Activated CD8-positive, alpha-beta memory T cell treated with anti-CD3 and anti-CD28 coated beads for 24 hours (primary cell): ENCODE measurements around the gene MPND.

Source experiments
- DNase-seq: peaks from one replicate; pipeline ENCODE4 v3.0.0-alpha.2; 2020

The MPND gene

GRCh38 chr19:4350111-4350510 is 6.7 kb downstream of the MPND start:
- no peak for DNase-seq

GRCh38 chr19:4350726-4351125 is 7.4 kb downstream of the MPND start:
- no peak for DNase-seq

GRCh38 chr19:4352701-4353121 is 9.3 kb downstream of the MPND start:
- DNase-seq: peak; percentile 79

DNA sequence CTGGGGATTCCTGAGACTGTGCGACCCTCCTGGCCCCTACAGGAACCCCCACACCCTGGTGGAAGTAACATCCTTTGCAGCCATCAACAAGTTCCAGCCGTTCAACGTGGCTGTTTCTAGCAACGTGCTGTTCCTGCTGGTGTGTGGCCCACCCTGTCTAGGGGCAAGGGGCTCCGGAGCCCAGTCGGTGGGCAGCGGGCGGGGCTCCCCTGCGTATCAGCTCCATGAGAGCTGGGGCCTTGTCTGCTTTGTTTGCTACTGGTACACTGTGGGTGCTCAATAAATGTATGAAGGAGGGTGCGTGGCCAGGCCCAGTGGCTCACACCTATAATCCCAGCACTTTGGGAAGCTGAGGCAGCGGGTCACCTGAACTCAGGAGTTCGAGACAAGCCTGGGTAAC is 10.9 kb downstream of the MPND start:
- peak; percentile 54 for DNase-seq

GRCh38 chr19:4354897-4355296 is 11.5 kb downstream of the MPND start:
- no peak for DNase-seq

DNA sequence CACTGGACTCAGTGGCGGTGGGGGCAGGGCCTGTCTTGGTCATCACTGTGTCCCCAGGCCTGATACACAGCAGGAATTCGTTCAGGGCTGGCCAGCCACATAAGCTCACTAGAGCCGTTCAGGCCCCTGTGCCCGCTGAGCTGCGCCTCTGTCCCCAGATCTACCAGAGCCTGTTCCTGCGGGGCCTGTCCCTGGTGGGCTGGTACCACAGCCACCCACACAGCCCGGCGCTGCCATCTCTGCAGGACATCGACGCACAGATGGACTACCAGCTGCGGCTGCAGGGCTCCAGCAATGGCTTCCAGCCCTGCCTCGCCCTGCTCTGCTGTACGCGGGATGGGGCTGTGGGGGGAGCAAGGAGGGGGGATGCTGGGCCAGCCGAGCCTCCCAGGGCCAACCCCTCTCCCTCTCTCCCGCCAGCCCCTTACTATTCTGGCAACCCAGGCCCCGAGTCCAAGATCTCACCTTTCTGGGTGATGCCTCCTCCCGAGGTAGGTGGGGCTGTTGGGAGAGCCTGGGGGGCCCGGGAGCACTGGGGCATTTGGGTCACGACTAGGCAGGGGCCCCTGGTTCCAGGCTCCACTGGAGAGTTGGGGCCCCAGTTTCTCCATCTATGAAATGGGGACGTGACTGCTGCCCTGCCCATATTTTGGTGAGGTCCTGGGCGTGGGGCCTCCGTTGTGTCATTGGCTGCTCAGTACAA is 13.9 kb downstream of the MPND start:
- peak; percentile 55 for DNase-seq

DNA sequence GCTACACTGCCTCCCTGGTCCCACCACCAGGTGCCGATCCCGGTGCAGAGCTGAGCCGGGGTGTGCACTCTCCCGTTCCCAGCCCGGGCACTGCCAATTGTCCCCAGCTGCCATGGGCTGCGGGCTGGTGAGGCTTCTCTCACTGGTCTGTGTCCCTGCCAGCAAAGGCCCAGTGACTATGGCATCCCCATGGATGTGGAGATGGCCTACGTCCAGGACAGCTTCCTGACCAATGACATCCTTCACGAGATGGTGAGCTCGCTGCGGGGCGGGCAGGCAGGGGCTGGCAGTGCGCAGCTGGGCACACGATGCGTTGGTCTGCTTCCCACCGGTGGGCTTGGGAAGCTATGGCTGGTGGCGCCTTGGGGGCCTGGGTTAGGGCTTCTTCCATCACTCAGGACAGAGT is 14.6 kb downstream of the MPND start:
- no peak for DNase-seq

DNA sequence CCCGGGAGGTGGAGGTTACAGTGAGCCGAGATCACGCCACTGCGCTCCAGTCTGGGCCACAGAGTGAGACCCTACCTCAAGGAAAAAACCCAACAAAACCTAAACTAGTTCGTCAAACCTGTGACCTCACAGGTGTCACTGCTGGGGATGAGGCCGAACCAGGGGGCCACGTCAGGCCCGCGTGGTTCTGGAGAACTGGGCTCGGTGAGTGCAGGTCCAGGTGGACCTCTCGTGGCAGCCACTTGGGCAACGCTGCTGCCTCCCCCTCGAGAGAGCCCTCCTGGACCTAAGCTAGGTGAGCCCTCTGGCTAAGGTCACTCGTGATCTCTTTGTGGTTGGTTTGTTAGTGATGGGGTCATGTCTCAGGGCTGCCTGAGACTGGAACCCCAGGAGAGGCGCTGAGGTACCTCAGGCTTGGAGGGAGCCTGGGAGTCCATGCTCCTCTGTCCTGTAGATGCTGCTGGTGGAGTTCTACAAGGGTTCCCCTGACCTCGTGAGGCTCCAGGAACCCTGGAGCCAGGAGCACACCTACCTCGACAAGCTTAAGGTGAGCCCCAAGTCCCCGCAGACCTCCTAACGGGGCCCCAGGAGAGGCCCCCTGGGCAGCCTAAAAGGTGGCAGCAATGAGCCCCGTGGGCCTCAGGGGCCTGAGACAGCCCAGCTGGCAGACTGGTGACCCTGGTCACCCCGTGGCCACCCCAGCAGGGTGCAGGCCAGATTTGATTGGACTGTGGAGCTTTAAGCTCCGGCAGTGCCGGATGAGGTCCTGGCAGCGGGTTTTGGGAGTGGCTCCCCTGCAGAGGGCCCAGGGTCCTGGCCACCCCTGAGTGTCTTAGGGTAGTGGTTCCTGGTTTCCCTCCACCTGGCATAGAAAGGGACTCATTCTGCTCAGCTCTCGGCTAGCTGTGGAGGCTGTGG is 15.6 kb downstream of the MPND start:
- DNase-seq: peak; percentile 56

GRCh38 chr19:4359627-4360000 is 16.3 kb downstream of the MPND start:
- DNase-seq: peak; percentile 56

DNA sequence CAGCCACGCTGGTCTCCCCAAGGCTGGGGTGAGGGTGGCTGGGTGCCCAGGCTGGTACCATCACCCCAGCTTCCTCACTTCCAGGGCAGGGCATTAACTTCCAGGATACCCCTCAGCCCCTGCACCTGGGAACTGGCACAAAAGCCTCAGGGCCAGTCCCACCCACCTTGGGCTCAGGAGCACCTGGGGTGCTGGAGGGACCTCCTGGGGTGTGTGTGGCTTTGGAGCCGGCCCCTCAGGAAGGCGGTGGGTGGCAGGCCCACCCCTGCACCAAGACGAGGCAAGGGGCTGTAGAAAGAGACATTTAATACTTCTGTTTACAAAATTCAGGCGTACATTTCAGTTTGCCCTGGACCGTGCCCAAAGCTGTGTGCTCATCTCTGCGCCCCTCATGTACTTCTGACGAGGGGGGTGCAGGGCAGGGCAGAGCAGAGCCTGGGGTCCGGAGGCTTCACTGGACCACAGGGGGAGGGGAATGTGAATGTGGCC is 16.8 kb downstream of the MPND start:
- DNase-seq: peak; percentile 57

- no peak for DNase-seq
Measured at GRCh38 chr19:4360641-4361151, 17.3 kb downstream of the MPND start.

- DNase-seq: peak; percentile 56
Measured at GRCh38 chr19:4361152-4362046, 18.0 kb downstream of the MPND start.

- DNase-seq: no peak
Measured at GRCh38 chr19:4362101-4362828, 18.9 kb downstream of the MPND start.

- DNase-seq: no peak
Measured at GRCh38 chr19:4362831-4363545, 19.6 kb downstream of the MPND start.

DNA sequence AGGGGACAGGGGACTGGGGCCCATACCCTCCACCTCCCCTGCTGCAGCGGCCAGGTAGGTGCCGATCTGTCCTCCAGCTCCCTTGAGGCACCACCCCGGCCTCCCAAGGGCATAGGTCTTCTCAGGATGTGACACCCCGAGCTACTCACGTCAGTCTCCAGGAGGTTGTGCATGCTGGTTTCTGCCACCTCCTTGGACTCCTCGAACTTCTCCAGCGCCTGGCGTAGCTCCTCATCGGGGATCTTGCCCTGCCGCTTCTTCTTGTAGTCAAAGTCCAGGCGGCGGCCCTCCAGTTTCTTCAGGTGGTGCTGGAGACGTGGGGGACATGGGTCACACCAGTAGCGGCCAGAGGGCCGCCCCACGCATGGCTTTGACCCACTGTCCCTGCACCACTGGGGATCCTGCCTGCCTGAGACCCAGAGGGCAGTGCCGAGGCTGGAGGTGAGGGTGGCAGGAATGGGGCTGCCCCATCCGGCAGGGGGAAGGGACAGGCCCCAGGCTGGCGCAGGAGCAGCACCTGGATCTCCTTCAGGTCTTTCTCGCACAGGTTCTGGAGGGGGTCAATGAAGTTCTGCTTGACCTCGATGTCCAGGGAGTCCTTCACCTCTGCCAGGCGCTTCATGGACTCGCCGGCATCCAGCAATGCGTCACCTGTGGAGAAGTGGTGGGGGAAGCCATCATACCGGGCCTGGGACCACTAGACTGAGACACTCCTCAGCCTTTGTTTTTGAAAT is 20.4 kb downstream of the MPND start:
- DNase-seq: no peak

GRCh38 chr19:4365341-4365740 is 22.0 kb downstream of the MPND start:
- DNase-seq: no peak

DNA sequence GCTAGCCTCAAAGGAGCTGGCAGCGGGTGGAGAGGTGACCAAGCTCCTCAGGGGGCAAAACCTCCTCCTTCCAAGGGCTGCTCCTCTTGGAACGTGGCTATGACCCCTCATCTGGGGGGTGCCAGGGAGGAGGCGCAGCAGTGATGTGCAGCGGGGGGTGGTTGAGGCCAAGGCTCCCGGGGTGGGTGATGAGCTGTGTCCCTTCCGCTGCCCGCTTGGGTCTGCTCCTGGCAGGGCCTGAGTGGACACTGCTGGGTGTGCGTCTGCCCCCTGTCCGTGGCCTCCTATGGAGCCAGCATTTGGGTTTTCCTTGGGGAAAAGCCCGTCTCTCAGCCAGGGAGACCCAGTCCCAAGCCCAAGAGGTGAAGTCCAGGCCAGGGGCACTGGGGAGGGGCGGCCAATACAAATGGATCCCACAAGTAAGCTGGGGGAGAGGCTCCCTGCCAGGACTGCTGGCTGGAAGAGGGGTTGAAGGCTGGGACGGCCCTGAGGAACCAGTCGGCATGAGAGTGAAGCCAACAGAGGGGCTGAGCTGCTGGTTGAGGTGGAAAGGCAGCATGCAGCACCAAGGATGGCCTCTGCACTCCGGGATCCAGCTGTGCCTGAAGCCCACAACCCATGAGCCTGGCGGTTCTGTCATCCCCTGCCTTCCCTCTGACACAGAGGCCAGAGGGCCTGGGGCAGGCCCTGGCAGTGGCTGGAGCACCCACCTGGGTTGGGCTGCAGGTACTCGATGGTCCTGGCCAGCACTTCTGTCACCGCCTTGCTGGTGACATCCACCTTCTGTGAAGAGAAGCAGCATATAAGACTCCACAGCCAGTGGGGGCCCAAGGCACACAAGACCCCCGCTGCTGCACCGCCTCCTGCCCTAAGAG is 22.7 kb downstream of the MPND start:
- no peak for DNase-seq

DNA sequence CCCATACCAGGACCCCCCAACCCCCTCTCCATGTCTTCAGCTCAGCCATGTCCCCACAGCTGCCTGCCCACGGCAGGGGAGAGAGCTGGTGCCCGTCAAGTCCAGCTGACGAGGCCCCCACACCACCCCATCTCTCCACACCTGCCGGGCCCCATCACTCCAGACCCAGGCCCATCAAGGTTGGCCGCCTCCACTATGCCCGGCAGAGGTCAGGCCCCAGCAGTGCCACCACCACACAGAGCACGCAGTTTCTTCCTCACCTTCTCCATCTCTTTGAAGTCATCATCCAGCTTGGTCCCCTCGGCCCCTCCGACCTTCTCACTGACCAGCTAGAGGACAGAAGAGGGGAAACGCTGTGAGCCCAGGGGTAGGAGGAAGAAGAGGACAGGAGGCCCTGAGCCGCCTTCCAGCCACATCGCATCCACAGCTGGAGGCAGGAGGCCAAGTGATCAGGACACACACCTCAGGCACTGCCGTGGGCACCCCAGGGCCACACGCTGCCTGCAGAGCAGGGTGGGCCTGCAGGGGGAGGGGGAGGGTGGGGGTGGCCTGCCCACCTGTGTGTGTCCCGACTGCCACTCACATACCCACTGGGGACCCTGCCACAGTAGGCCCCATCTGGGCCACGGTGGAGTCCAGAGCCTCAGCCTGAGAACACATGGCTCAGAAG is 23.4 kb downstream of the MPND start:
- no peak for DNase-seq

GRCh38 chr19:4367336-4367723 is 24.0 kb downstream of the MPND start:
- DNase-seq: no peak
